PC-3 (cell line): ENCODE data around the gene PLEKHG2. TPM values are rescaled to one million over a fixed set of nuclear protein-coding genes. Genes with fewer than 3 reads are reported as not detected.

ENCODE experiments used
- ATAC-seq: fragments of 200-7000 bp; cut with Tn5 transposase; 2 replicates; pipeline ENCODE4 v1.9.1; 2020; ENCODE audit warnings: mild to moderate bottlenecking, moderate library complexity
- Bru-seq: library from RNA; stranded (reverse); fragments of 400-500 nt; gene quantifications from one replicate; lab custom pipeline; 2021; lab: Mats Ljungman, UMichigan
- BruChase-seq, 2 experiments: library from RNA; stranded (reverse); fragments of 400-500 nt; gene quantifications; one replicate each; lab custom pipeline; 2021; lab: Mats Ljungman, UMichigan
- BruUV-seq: library from RNA; stranded (reverse); fragments of 400-500 nt; replicated peaks from 2 replicates; lab custom pipeline; 2021; lab: Mats Ljungman, UMichigan
- CTCF ChIA-PET: fragments of 300-600 bp; sonication (Branson Sonifier 250); formaldehyde crosslinking; loops from one replicate; lab custom pipeline; 2022; ENCODE audit warnings: antibody characterized with exemption; lab: Charles Lee
- POLR2A ChIA-PET: fragments of 300-600 bp; sonication (Branson Sonifier 250); formaldehyde crosslinking; loops from one replicate; lab custom pipeline; 2022; ENCODE audit warnings: antibody characterized with exemption; ENCODE audit not compliant: unreplicated experiment; lab: Charles Lee
- DNase-seq: peaks from one replicate; pipeline ENCODE4 v3.0.0-alpha.2; 2015
- H2AFZ ChIP-seq: fragments of 300-600 bp; sonication (generic); 2 replicates; pipeline ENCODE4 v1.6.0; 2016; ENCODE audit warnings: antibody characterized with exemption, low read length
- H3F3A ChIP-seq: fragments of 300-600 bp; sonication (generic); one replicate; pipeline ENCODE4 v1.6.0; 2017; ENCODE audit warnings: antibody characterized with exemption, low read length, control low read depth, mild to moderate bottlenecking; ENCODE audit not compliant: unreplicated experiment
- H3K27ac ChIP-seq: fragments of 300-600 bp; sonication (generic); 2 replicates; pipeline ENCODE4 v1.5.1; 2016; ENCODE audit warnings: mild to moderate bottlenecking, low read length
- H3K27me3 ChIP-seq: fragments of 300-600 bp; sonication (generic); 2 replicates; pipeline ENCODE4 v1.6.1; 2016; ENCODE audit warnings: low read length, mixed read lengths
- H3K36me3 ChIP-seq: fragments of 300-600 bp; sonication (generic); 2 replicates; pipeline ENCODE4 v1.6.1; 2016; ENCODE audit warnings: low read depth, mixed run types, low read length, mixed read lengths
- H3K4me1 ChIP-seq: fragments of 300-600 bp; sonication (generic); 2 replicates; pipeline ENCODE4 v1.5.1; 2016; ENCODE audit warnings: low read length; ENCODE audit not compliant: insufficient read depth
- H3K4me2 ChIP-seq: fragments of 300-600 bp; sonication (generic); 2 replicates; pipeline ENCODE4 v1.6.0; 2016; ENCODE audit warnings: low read length
- H3K4me3 ChIP-seq: fragments of 300-600 bp; sonication (generic); 2 replicates; pipeline ENCODE4 v1.5.1; 2016; ENCODE audit warnings: mild to moderate bottlenecking, low read length, mixed read lengths
- H3K79me2 ChIP-seq: fragments of 300-600 bp; sonication (generic); 2 replicates; pipeline ENCODE4 v1.6.1; 2017; ENCODE audit warnings: low read length, mixed read lengths
- H3K9ac ChIP-seq: fragments of 300-600 bp; sonication (generic); 2 replicates; pipeline ENCODE4 v1.6.0; 2016; ENCODE audit warnings: mild to moderate bottlenecking, low read length
- H3K9me2 ChIP-seq: fragments of 300-600 bp; sonication (generic); replicated peaks from 2 replicates; pipeline ENCODE4 v1.6.1; 2016; ENCODE audit warnings: mixed run types, low read length, mixed read lengths
- H3K9me3 ChIP-seq: fragments of 300-600 bp; sonication (generic); 2 replicates; pipeline ENCODE4 v1.6.1; 2016; ENCODE audit warnings: low read length, mixed read lengths
- H4K20me1 ChIP-seq: fragments of 300-600 bp; sonication (generic); 2 replicates; pipeline ENCODE4 v1.6.1; 2016; ENCODE audit warnings: low read length, mixed read lengths
- EZH2 ChIP-seq: fragments of 300-600 bp; sonication (generic); IDR thresholded peaks from one replicate; pipeline ENCODE4 v1.6.1; 2017; ENCODE audit warnings: antibody characterized with exemption, mild to moderate bottlenecking, low read length; ENCODE audit not compliant: unreplicated experiment
- EZH2phosphoT487 ChIP-seq: fragments of 300-600 bp; sonication (generic); IDR thresholded peaks from 2 replicates; pipeline ENCODE4 v1.6.1; 2018; ENCODE audit warnings: mild to moderate bottlenecking, antibody characterized with exemption, low read length, borderline replicate concordance
- intact Hi-C: fragments of 100-400 bp; cut with micrococcal nuclease; formaldehyde crosslinking; loops from 2 replicates; pipeline ENCODE4 v1.9.0; 2023
- long read RNA-seq: library from polyadenylated mRNA; unstranded; transcript quantifications from one replicate; pipeline ENCODE4 v2.0.0, GENCODE V29; 2021; ENCODE audit not compliant: unreplicated experiment
- total RNA-seq: library from RNA; depleted of rRNA; stranded (reverse); fragments of >200 nt; gene quantifications from 2 replicates; pipeline ENCODE4 v1.2.3, GENCODE V29; 2014; rRNA removed
- TF ChIP-seq, protein P1 (sequence below): fragments of 300-600 bp; sonication (generic); conservative IDR thresholded peaks from 2 replicates; pipeline ENCODE4 v1.5.1; 2017; ENCODE audit warnings: antibody characterized with exemption, low read depth, mild to moderate bottlenecking, low read length

Gene PLEKHG2, protein sequence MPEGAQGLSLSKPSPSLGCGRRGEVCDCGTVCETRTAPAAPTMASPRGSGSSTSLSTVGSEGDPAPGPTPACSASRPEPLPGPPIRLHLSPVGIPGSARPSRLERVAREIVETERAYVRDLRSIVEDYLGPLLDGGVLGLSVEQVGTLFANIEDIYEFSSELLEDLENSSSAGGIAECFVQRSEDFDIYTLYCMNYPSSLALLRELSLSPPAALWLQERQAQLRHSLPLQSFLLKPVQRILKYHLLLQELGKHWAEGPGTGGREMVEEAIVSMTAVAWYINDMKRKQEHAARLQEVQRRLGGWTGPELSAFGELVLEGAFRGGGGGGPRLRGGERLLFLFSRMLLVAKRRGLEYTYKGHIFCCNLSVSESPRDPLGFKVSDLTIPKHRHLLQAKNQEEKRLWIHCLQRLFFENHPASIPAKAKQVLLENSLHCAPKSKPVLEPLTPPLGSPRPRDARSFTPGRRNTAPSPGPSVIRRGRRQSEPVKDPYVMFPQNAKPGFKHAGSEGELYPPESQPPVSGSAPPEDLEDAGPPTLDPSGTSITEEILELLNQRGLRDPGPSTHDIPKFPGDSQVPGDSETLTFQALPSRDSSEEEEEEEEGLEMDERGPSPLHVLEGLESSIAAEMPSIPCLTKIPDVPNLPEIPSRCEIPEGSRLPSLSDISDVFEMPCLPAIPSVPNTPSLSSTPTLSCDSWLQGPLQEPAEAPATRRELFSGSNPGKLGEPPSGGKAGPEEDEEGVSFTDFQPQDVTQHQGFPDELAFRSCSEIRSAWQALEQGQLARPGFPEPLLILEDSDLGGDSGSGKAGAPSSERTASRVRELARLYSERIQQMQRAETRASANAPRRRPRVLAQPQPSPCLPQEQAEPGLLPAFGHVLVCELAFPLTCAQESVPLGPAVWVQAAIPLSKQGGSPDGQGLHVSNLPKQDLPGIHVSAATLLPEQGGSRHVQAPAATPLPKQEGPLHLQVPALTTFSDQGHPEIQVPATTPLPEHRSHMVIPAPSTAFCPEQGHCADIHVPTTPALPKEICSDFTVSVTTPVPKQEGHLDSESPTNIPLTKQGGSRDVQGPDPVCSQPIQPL (N-terminal part only)
- total RNA-seq = 8.3 and 10.6 TPM in 2 replicates
- percentile 47 among the genes with signal in this experiment for Bru-seq, nascent RNA
- BruChase-seq, experiment 1, labeled RNA remaining after a 6-hour chase = percentile 68 among the genes with signal in this experiment
- BruChase-seq, experiment 2, labeled RNA remaining after a 2-hour chase = percentile 54 among the genes with signal in this experiment
- long read RNA-seq, partial matches to known transcripts = 2 of 8 reads
- long read RNA-seq, other reads (novel, unspliced or antisense) = 6 of 8 reads

DNA sequence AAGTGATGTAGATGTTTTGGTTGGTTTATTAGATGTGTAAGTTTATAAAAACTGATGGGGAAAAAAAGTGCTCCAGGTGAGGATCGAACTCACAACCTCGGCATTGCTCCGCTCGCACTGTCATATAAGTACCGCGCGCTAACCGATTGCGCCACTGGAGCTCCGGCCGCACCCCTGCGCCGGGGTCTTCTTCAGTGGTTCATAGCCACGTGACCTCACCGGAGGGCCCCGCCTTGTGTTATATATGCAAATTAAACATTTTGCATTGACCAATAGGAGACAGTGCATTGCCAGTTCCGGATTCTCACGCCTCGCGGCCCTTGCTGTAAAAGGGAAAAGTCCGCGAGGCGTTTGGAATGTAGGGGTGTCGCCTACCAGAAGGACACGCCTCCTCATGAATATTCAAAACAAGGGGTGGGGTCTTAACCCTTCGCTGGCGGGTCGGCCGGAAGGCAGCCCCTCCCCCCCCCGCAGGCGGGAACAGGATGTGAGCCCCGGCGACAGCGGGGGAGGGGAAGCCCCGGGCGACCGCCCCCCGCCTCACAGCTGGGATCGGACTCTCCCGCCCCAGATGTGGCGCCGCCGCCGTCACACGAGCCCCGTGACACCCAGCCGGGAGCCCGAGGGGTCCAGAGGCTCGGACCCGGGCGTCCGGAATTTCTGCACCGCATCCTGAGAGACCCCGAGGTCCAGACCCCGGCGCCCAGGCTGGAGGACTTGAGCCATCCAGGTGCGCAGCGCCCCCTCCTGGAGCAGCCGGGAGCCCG lies at the start of gene PLEKHG2:
TSS of gene PLEKHG2 (plus strand) at position 570 of the 767 bp plus-strand sequence. CDS start 1,418 bp downstream, outside the sequence.
- DNase-seq (peak; percentile 98), ATAC-seq (peak; percentile 62)
- no TSS peak for BruUV-seq
- H3K79me2 ChIP-seq = peaks cover 16% of the 10 kb centered on the region
- H4K20me1 ChIP-seq = peaks cover 14% of the 10 kb centered on the region
- H3K27ac ChIP-seq = peak within 1 kb of the TSS; percentile 83
- no peaks in the 10 kb centered on the region for H3F3A ChIP-seq
- H2AFZ ChIP-seq = peak within 1 kb of the TSS; percentile 65
- no peaks in the 10 kb centered on the region for H3K9me3 ChIP-seq
- peak within 1 kb of the TSS; percentile 90 for H3K9ac ChIP-seq
- H3K4me1 ChIP-seq = peaks cover 30% of the 10 kb centered on the region
- intact Hi-C loops = loop anchor here (2.0 kb wide), 1 partner anchor 19 kb away; no protein-coding TSS in a partner anchor
- H3K4me3 ChIP-seq = peak within 1 kb of the TSS; percentile 93
- no peak for TF ChIP-seq EZH2
- TF ChIP-seq, protein P1, sequence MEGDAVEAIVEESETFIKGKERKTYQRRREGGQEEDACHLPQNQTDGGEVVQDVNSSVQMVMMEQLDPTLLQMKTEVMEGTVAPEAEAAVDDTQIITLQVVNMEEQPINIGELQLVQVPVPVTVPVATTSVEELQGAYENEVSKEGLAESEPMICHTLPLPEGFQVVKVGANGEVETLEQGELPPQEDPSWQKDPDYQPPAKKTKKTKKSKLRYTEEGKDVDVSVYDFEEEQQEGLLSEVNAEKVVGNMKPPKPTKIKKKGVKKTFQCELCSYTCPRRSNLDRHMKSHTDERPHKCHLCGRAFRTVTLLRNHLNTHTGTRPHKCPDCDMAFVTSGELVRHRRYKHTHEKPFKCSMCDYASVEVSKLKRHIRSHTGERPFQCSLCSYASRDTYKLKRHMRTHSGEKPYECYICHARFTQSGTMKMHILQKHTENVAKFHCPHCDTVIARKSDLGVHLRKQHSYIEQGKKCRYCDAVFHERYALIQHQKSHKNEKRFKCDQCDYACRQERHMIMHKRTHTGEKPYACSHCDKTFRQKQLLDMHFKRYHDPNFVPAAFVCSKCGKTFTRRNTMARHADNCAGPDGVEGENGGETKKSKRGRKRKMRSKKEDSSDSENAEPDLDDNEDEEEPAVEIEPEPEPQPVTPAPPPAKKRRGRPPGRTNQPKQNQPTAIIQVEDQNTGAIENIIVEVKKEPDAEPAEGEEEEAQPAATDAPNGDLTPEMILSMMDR = peak; percentile 73
- no peak for TF ChIP-seq EZH2phosphoT487
- H3K9me2 ChIP-seq = no peaks in the 10 kb centered on the region
- CTCF ChIA-PET = interaction anchor here (1.0 kb wide), 1 partner anchor 10 kb away, joined by 3 read pairs; no protein-coding TSS in a partner anchor
- H3K4me2 ChIP-seq = peak within 1 kb of the TSS; percentile 98
- POLR2A ChIA-PET = no interaction called here
- H3K27me3 ChIP-seq = no peaks in the 10 kb centered on the region
- H3K36me3 ChIP-seq = peaks cover 9% of the 10 kb centered on the region

DNA sequence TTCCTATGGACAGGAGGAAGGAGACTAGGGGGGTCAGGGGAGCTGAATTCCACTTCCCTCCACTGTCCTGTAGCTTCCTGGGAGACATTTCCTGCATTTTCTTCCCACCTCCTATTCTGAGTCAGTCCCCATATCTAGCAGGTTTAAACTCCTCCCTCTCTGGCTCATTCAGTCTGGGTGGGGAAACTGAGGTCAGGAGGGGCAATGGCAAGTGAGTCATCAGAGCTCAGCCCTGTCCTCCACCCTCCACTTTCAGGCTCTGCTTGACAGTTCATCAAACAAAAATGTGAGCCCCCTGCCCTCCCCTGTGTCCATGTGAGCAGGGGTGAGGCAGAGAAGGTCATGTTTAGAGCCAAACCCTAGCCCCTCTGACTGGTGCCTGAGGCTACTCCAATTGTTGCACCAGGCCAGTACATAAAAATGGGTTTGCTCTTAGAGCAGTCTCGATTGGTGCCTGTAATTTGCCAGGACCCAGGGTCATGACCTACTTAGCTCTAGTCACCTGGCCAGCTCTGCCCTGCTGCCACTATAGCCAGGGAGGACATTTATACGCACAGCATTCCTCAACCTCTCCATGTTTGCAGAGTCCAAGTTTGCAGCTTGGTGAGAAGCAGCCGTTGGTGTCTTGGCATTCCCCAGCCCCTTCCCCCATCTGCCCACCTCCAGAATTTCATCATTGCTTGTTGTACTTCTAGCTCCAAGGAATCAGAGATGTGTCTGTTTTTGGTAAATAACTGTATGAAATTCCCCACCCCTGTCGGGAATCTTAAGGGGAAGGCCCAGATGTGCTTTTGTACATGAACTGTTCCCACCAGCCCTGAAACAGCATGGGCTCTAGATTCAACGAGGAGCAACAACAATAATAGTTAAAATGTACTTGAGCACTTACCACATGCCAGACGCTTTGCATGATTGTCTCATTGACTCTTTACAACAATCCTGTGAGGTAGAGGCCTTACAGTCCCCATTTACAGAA lies 49.5 kb upstream of the PLEKHG2 start:
- no peak overlapping the region for H2AFZ ChIP-seq
- no peak for ATAC-seq
- peak; percentile 4 for DNase-seq
- H4K20me1 ChIP-seq = no peaks in the 10 kb centered on the region
- H3K36me3 ChIP-seq = no peaks in the 10 kb centered on the region; the same call in 1 of the 2 replicates
- H3K9ac ChIP-seq = no peak overlapping the region
- no peaks in the 10 kb centered on the region for H3K9me3 ChIP-seq
- no peak for TF ChIP-seq EZH2
- TF ChIP-seq, protein P1 = no peak
- no peaks in the 10 kb centered on the region for H3K27me3 ChIP-seq
- H3F3A ChIP-seq = no peaks in the 10 kb centered on the region
- H3K79me2 ChIP-seq = no peaks in the 10 kb centered on the region
- CTCF ChIA-PET = no interaction called here
- BruUV-seq = no TSS peak
- no peaks in the 10 kb centered on the region for H3K9me2 ChIP-seq
- intact Hi-C loops = no loop called here
- POLR2A ChIA-PET = no interaction called here
- no peak overlapping the region for H3K27ac ChIP-seq
- no peak overlapping the region for H3K4me2 ChIP-seq
- 0 out of 2 replicates have a peak, but pooled peaks cover 5% of the 10 kb centered on the region for H3K4me1 ChIP-seq
- H3K4me3 ChIP-seq = no peak overlapping the region
